Skeletal muscle satellite cell (primary cell): ENCODE data around the gene DTNB.

Experiments used
- H3K27me3 ChIP-seq: 2 replicates; pipeline ENCODE4 v1.7.0; 2013; ENCODE audit warnings: low read length; ENCODE audit not compliant: control insufficient read depth, insufficient read depth
- H3K36me3 ChIP-seq: 2 replicates; pipeline ENCODE4 v1.7.0; 2013; ENCODE audit warnings: mild to moderate bottlenecking, control low read depth, low read length; ENCODE audit not compliant: insufficient read depth
- H3K4me1 ChIP-seq: 2 replicates; pipeline ENCODE4 v1.7.0; 2013; ENCODE audit warnings: low read length; ENCODE audit not compliant: control insufficient read depth, insufficient read depth
- H3K4me2 ChIP-seq: 2 replicates; pipeline ENCODE4 v1.7.0; 2013; ENCODE audit warnings: mild to moderate bottlenecking, low read length
- H3K4me3 ChIP-seq: 2 replicates; pipeline ENCODE4 v1.7.0; 2013; ENCODE audit warnings: low read length
- H3K9ac ChIP-seq: 2 replicates; pipeline ENCODE4 v1.7.0; 2013; ENCODE audit warnings: mild to moderate bottlenecking, low read depth, low read length, moderate library complexity
- H3K9me3 ChIP-seq: replicated peaks from 2 replicates; pipeline ENCODE4 v1.7.0; 2013; ENCODE audit warnings: mild to moderate bottlenecking, control low read depth, low read length

Gene DTNB

DNA sequence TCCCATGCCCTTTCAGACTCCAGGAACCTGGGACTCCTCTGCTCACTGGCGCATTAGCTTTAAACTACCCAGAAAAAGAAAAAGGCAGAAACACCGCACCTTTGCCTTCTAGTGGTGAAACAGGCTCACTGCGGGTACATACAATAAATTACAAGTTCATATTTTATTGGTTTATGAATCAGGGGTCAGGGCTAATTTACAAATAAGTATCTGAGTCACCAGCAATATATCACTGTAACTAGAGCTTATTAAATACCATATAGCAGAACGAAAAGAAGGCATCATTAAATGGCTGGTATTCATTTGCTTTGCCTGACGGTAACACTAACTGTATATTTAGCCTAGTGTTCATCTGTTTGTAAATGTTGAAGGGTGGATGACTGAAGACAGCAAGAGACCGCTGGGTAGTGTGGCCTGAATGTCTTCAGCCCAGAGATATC lies 26.9 kb upstream of the DTNB start:
- Histone ChIP-seq H3K4me2 (no peak overlapping the region), H3K36me3 (no peaks in the 10 kb centered on the region), H3K4me3 (no peak overlapping the region), H3K4me1 (peaks cover 13% of the 10 kb centered on the region), H3K9ac (no peak overlapping the region), H3K9me3 (no peaks in the 10 kb centered on the region), H3K27me3 (peaks cover 40% of the 10 kb centered on the region)

GRCh38 chr2:25699216-25699615 lies 25.8 kb upstream of the DTNB start:
- Histone ChIP-seq H3K4me1 (peaks cover 13% of the 10 kb centered on the region), H3K9ac (no peak overlapping the region), H3K36me3 (no peaks in the 10 kb centered on the region), H3K4me3 (no peak overlapping the region), H3K27me3 (peaks cover 40% of the 10 kb centered on the region), H3K9me3 (no peaks in the 10 kb centered on the region), H3K4me2 (no peak overlapping the region)

DNA sequence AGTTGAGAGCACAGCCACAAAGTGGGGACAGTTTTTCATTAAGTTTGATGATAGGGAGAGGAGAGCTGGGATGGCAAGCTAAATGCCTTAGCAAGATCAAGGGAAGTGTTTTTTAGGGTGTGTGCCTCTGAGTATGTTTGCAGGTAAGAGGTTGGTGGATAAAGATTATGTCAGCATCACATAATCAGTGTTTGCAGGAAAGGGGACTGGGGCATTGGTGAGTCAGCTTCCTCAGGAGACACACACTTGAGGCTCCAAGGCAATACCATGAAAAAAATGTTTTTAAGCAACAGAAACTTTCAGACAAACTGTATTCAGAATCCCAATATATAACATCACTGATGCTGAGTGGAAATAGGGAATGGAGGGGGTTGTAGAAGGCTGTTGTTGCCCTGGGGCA lies 25.4 kb upstream of the DTNB start:
- Histone ChIP-seq H3K4me1 (peaks cover 13% of the 10 kb centered on the region), H3K36me3 (no peaks in the 10 kb centered on the region), H3K4me2 (no peak overlapping the region), H3K9ac (no peak overlapping the region), H3K9me3 (no peaks in the 10 kb centered on the region), H3K27me3 (peaks cover 40% of the 10 kb centered on the region), H3K4me3 (no peak overlapping the region)

GRCh38 chr2:25697559-25698341 lies 24.4 kb upstream of the DTNB start:
- Histone ChIP-seq H3K9me3 (no peaks in the 10 kb centered on the region), H3K4me1 (peaks cover 13% of the 10 kb centered on the region), H3K36me3 (no peaks in the 10 kb centered on the region), H3K27me3 (peaks cover 46% of the 10 kb centered on the region), H3K4me3 (no peak overlapping the region), H3K9ac (no peak overlapping the region), H3K4me2 (peak overlapping the region; percentile 29)

- Histone ChIP-seq H3K27me3 (peaks cover 21% of the 10 kb centered on the region), H3K9ac (no peak overlapping the region), H3K9me3 (no peaks in the 10 kb centered on the region), H3K4me1 (no peaks in the 10 kb centered on the region), H3K4me3 (no peak overlapping the region), H3K4me2 (no peak overlapping the region), H3K36me3 (no peaks in the 10 kb centered on the region)
Observed at GRCh38 chr2:25692737-25693445, 19.5 kb upstream of the DTNB start.

- H3K9me3 ChIP-seq: no peaks in the 10 kb centered on the region
- H3K4me1 ChIP-seq: no peaks in the 10 kb centered on the region
- H3K4me2 ChIP-seq: no peak overlapping the region
- H3K36me3 ChIP-seq: no peaks in the 10 kb centered on the region
- no peak overlapping the region for H3K4me3 ChIP-seq
- H3K27me3 ChIP-seq: peaks cover 14% of the 10 kb centered on the region
- H3K9ac ChIP-seq: no peak overlapping the region
Observed at GRCh38 chr2:25692143-25692542, 18.8 kb upstream of the DTNB start.

- Histone ChIP-seq H3K36me3 (no peaks in the 10 kb centered on the region), H3K4me1 (no peaks in the 10 kb centered on the region), H3K9ac (no peak overlapping the region), H3K4me2 (no peak overlapping the region), H3K27me3 (peaks cover 26% of the 10 kb centered on the region), H3K9me3 (no peaks in the 10 kb centered on the region), H3K4me3 (no peak overlapping the region)
Observed at GRCh38 chr2:25690058-25690457, 16.7 kb upstream of the DTNB start.

GRCh38 chr2:25688236-25688635 lies 14.9 kb upstream of the DTNB start:
- Histone ChIP-seq H3K4me1 (no peaks in the 10 kb centered on the region), H3K9ac (no peak overlapping the region), H3K4me2 (no peak overlapping the region), H3K9me3 (no peaks in the 10 kb centered on the region), H3K27me3 (peaks cover 27% of the 10 kb centered on the region), H3K4me3 (no peak overlapping the region), H3K36me3 (no peaks in the 10 kb centered on the region)

DNA sequence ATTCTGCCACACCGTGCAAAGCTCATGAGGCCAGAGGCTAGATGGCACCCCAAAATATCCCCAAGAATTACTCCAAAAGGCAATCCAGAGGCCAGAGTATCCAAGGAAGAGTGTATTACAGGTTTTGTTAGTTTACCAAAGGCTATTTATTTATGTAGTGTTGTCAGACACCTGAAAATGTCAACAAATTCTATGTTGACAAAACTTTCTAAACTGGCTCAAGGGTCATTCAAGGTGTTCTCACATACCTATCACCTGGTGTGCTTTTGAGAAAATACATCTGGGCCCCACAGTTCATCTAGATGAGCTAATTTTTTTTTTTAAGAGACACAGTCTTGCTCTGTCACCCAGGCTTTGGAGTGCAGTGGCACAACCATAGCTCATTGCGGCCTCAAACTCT lies 12.4 kb upstream of the DTNB start:
- no peaks in the 10 kb centered on the region for H3K36me3 ChIP-seq
- no peak overlapping the region for H3K4me3 ChIP-seq
- no peaks in the 10 kb centered on the region for H3K9me3 ChIP-seq

DNA sequence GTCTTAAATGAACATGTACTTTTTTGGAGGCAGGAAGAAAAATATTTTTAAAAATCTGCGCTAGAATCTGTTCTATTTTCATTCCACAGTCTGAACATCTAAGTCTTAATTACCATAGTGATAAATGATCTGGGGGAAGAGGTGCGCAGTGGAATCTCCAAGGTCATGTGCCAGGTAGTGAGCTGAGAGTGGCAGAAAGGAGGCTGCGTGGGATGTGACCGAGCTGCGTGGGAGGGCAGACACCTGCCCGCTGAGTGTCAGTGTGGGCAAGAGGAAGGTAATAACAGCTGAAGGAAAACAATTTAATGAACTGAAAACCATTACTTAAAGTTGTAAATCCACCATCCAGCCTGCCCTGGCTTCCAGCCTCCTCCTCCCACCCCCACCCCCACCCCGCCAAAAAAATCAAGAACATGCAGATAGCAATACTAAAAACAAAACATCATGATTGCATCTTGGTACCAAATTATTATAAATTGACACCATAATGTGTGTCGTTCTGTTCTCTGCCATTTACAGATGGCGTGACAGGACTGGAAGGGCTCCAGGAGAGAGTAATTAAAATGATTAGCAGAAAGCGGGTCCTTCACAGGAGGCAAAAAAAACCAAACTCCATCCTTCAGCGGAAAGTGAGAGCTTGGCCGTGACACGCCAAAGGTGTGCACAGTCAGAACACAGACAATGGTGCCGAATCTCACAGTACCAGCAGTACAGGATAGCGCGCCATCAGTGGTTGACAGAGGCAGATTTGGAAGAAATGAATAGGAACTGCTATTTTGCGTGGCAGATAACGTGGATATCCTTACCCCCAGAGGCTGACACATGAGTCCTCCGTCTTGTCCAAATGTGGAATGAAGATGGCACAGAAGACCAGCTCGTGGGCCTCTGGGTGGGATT lies 11.4 kb upstream of the DTNB start:
- Histone ChIP-seq H3K27me3 (peaks cover 18% of the 10 kb centered on the region), H3K4me3 (no peak overlapping the region), H3K4me2 (no peak overlapping the region)

More for the DNA sequence above, 12.4 kb upstream of the DTNB start:
- H3K9ac ChIP-seq: no peak overlapping the region
- no peaks in the 10 kb centered on the region for H3K4me1 ChIP-seq
- H3K4me2 ChIP-seq: no peak overlapping the region
- peaks cover 18% of the 10 kb centered on the region for H3K27me3 ChIP-seq

DNA sequence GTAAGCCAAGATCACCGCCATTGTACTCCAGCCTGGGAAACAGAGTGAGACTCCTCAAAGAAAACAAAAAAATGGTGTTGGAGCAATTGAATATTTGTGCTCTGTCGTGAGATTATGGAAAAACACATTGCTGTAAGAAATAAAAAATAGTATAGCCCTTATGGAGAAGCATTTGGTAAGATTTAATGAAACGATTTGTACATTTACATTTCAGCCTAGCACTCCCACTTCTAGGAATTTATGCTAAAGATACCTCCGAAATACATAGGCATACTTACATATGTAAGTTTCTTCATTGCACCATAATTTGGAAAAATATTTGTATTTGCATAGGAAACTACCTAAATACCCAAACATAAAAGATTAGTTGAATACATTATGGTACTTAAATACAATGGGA lies 8.7 kb upstream of the DTNB start:
- Histone ChIP-seq H3K4me1 (no peaks in the 10 kb centered on the region), H3K27me3 (peaks cover 17% of the 10 kb centered on the region), H3K9me3 (no peaks in the 10 kb centered on the region), H3K9ac (no peak overlapping the region), H3K4me2 (no peak overlapping the region), H3K4me3 (no peak overlapping the region), H3K36me3 (no peaks in the 10 kb centered on the region)

More for the DNA sequence above, 11.4 kb upstream of the DTNB start:
- Histone ChIP-seq H3K36me3 (no peaks in the 10 kb centered on the region), H3K9me3 (no peaks in the 10 kb centered on the region), H3K4me1 (no peaks in the 10 kb centered on the region), H3K9ac (no peak overlapping the region)
